Epithelial cell of proximal tubule (primary cell): Measurements from ENCODE around the gene NOL9. TPM values are rescaled to one million over a fixed set of nuclear protein-coding genes. Genes with fewer than 3 reads are reported as not detected.

Experiments
- DNase-seq: peaks from one replicate; pipeline ENCODE4 v3.0.0-alpha.2; 2011; ENCODE audit warnings: low read depth
- H3K4me3 ChIP-seq: 2 replicates; pipeline ENCODE4 v1.5.1; 2011; ENCODE audit warnings: low read depth, mild to moderate bottlenecking, low read length
- CTCF ChIP-seq: conservative IDR thresholded peaks from 2 replicates; pipeline ENCODE4 v1.5.1; 2012; ENCODE audit warnings: low read depth, mild to moderate bottlenecking, low read length
- total RNA-seq: library from RNA; depleted of rRNA; stranded (reverse); fragments of >200 nt; gene quantifications from 2 replicates; pipeline ENCODE4 v1.2.3, GENCODE V29; 2015

Gene NOL9
- total RNA-seq, 1 donor from 2014 or later, result 18.5 TPM

DNA sequence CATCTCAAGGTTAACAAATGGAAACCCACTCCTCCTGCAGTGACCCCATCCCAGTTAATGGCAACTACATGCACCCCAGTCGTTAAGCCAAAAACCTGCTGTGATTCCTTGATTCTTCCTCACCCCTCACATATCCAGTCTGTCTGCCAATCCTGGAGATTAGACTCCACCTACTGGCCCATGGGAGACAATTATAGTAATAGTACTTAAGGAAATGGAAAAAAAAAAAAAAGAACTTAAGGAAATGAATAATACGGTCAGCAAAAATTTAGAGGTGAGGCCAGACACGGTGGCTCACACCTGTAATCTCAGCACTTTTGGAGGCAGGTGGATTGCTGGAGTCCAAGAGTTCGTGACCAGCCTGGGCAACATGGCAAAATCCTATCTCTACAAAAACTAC lies 7.0 kb downstream of the NOL9 start:
- DNase-seq, result no peak

GRCh38 chr1:6546326-6546725 lies 8.0 kb downstream of the NOL9 start:
- TF ChIP-seq CTCF, result no peak
- no peak for DNase-seq
- no peak overlapping the region for H3K4me3 ChIP-seq

More for the DNA sequence above, 7.0 kb downstream of the NOL9 start:
- peak; percentile 27 for TF ChIP-seq CTCF
- H3K4me3 ChIP-seq, result no peak overlapping the region

DNA sequence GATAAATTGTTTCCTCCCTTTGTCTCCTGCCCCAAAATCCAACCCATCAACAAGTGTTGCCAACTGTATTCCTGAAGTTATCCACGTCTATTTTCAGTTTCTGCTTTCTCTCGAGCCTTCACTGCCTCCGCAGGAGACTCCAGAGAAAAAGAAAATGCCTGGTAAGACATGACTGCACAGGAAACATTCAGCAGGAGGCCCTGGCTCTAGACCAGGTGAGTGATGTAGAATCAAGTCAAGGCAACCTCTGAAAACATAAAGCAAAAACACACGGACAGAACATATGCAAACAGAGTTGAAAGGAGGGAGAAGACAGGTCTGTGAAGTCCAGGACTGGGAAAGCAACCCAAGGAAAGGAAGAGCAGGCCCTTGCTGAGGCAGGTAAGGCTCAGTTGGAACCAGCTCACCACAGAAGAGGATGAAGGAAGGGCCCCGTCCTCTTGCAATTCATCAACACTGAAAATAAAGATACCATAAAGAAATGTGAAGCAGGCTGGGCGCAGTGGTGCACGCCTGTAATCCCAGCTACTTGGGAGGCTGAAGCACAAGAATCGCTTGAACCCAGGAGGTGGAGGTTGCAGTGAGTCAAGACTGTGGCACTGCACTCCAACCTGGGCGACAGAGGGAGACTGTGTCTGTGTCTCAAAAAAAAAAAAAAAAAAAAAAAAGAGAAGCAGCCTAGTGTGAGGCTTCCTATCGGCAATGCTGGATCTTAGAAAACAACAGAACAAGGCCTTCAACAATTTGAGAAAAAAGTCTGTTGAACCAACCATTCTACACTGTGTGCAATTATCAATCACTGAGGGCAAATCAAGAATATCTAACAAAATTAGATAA lies 8.8 kb downstream of the NOL9 start:
- TF ChIP-seq CTCF, result no peak
- DNase-seq, result no peak
- H3K4me3 ChIP-seq, result no peak overlapping the region

- no peak overlapping the region for H3K4me3 ChIP-seq
- no peak for TF ChIP-seq CTCF
- DNase-seq, result no peak
Observed at GRCh38 chr1:6544831-6545230, 9.5 kb downstream of the NOL9 start.

GRCh38 chr1:6538956-6539355 lies 15.4 kb downstream of the NOL9 start:
- no peak for DNase-seq
- H3K4me3 ChIP-seq, result no peak overlapping the region
- TF ChIP-seq CTCF, result no peak

- DNase-seq, result no peak
- no peak for TF ChIP-seq CTCF
- H3K4me3 ChIP-seq, result no peak overlapping the region
Observed at GRCh38 chr1:6536291-6536690, 18.0 kb downstream of the NOL9 start.

- H3K4me3 ChIP-seq, result no peak overlapping the region
- no peak for TF ChIP-seq CTCF
- DNase-seq, result no peak
Observed at GRCh38 chr1:6535214-6535613, 19.1 kb downstream of the NOL9 start.
